Transverse colon (tissue), 3 donors: ENCODE results near the gene TFCP2L1.

Source experiments
- CTCF ChIP-seq, 5 experiments: fragments of 200-600 bp in 3 of 5; fragments of 450-650 bp in 2 of 5; sonication (generic) in 3 of 5; IDR thresholded peaks; 1 replicate in 2 of 5; 2 replicates in 3 of 5; pipeline ENCODE4 v1.5.1; 2016 to 2017; ENCODE audit warnings: antibody characterized with exemption in 5 of 5, inconsistent platforms in 3 of 5, mild to moderate bottlenecking in 2 of 5, moderate library complexity in 1 of 5
- POLR2A ChIP-seq: fragments of 450-650 bp; IDR thresholded peaks from one replicate; pipeline ENCODE4 v1.6.1; 2016; ENCODE audit warnings: antibody characterized with exemption, mild to moderate bottlenecking, moderate library complexity

GRCh38 chr2:121272596-121272995, 12.4 kb downstream of the TFCP2L1 start:
- TF ChIP-seq CTCF (IDR thresholded peaks at IDR 0.05) (no peak), POLR2A (no peak)
